ENCODE results near the gene REPIN1.
A peak's percentile ranks its signal among the peaks of the same experiment; 100 is the strongest.

REPIN1 gene

GRCh38 chr7:150406567-150407421 is 38.2 kb downstream of the REPIN1 start:
- peak overlapping the region; percentile 78 for H3K18ac ChIP-seq (ENCODE audit: low read length)
- peak overlapping the region; percentile 42 for H2AK5ac ChIP-seq (ENCODE audit: low read length)
- no CpG with 5 or more reads among the region's 10 CpGs for whole genome bisulfite sequencing (ENCODE audit: extremely low coverage, insufficient coverage, insufficient read length)
- H3K79me2 ChIP-seq (ENCODE audit: control insufficient read depth, insufficient read depth, low read length, poor library complexity) = peaks cover 31% of the 10 kb centered on the region
- H3K9me3 ChIP-seq (ENCODE audit: insufficient read depth, low read depth, low read length) = peaks cover 1% of the 10 kb centered on the region
- H4K8ac ChIP-seq (ENCODE audit: low read depth, low read length) = peak overlapping the region; percentile 95
- peak overlapping the region; percentile 98 for H2BK120ac ChIP-seq (ENCODE audit: insufficient read depth, low read length, poor library complexity)
- H2BK5ac ChIP-seq (ENCODE audit: low read depth, low read length, poor library complexity) = peak overlapping the region; percentile 23
- peaks cover 36 to 39% of the 10 kb centered on the region in 2 experiments for H3K36me3 ChIP-seq (ENCODE audit: control insufficient read depth in 1 of 2, insufficient read depth in 2 of 2, low read length in 2 of 2)
- peak overlapping the region; percentile 94 for H3K4ac ChIP-seq (ENCODE audit: low read depth, low read length)
- no peak for DNase-seq
- H4K91ac ChIP-seq (ENCODE audit: low read depth, low read length) = peak overlapping the region; percentile 99
- no peak overlapping the region for H3K9ac ChIP-seq (ENCODE audit: low read length)
- peak overlapping the region; percentile 56 for H3K4me2 ChIP-seq (ENCODE audit: low read length)
- peak overlapping the region; percentile 67 for H2BK12ac ChIP-seq (ENCODE audit: low read length)
- H3K4me1 ChIP-seq (ENCODE audit: control insufficient read depth in 1 of 2, insufficient read depth in 2 of 2, low read length in 2 of 2) = peaks cover 38 to 45% of the 10 kb centered on the region in 2 experiments
- H3K27me3 ChIP-seq (ENCODE audit: insufficient read depth, low read length) = no peaks in the 10 kb centered on the region
- peak overlapping the region; percentile 32 for H4K12ac ChIP-seq (ENCODE audit: low read depth, low read length)
- peak overlapping the region; percentile 11 for H2AFZ ChIP-seq (ENCODE audit: insufficient read depth, low read length, poor library complexity)
- H3K4me3 ChIP-seq (ENCODE audit: low read depth, low read length) = no peak overlapping the region
- peak overlapping the region; percentile 91 for H3K14ac ChIP-seq (ENCODE audit: low read length)
- no peak overlapping the region for H3K23ac ChIP-seq (ENCODE audit: low read length)
- H3K79me1 ChIP-seq (ENCODE audit: low read length) = peaks cover 48% of the 10 kb centered on the region
- H3K27ac ChIP-seq (ENCODE audit: low read depth, low read length) = no peak overlapping the region

- no peak overlapping the region for H2AFZ ChIP-seq (ENCODE audit: insufficient read depth, low read length, poor library complexity)
- no peak overlapping the region for H2BK120ac ChIP-seq (ENCODE audit: insufficient read depth, low read length, poor library complexity)
- H3K23ac ChIP-seq (ENCODE audit: low read length) = no peak overlapping the region
- no peak overlapping the region for H3K4me3 ChIP-seq (ENCODE audit: low read depth, low read length)
- H3K4ac ChIP-seq (ENCODE audit: low read depth, low read length) = no peak overlapping the region
- H4K12ac ChIP-seq (ENCODE audit: low read depth, low read length) = no peak overlapping the region
- no peak overlapping the region for H3K27ac ChIP-seq (ENCODE audit: low read depth, low read length)
- no peak overlapping the region for H2BK12ac ChIP-seq (ENCODE audit: low read length)
- peaks cover 1% of the 10 kb centered on the region for H3K9me3 ChIP-seq (ENCODE audit: insufficient read depth, low read depth, low read length)
- WGBS (ENCODE audit: extremely low coverage, insufficient coverage, insufficient read length) = no CpG with 5 or more reads among the region's 91 CpGs
- H3K14ac ChIP-seq (ENCODE audit: low read length) = no peak overlapping the region
- no peaks in the 10 kb centered on the region for H3K27me3 ChIP-seq (ENCODE audit: insufficient read depth, low read length)
- H4K8ac ChIP-seq (ENCODE audit: low read depth, low read length) = no peak overlapping the region
- H3K4me1 ChIP-seq (ENCODE audit: control insufficient read depth in 1 of 2, insufficient read depth in 2 of 2, low read length in 2 of 2) = peaks cover 31 to 35% of the 10 kb centered on the region in 2 experiments
- H4K91ac ChIP-seq (ENCODE audit: low read depth, low read length) = no peak overlapping the region
- H3K36me3 ChIP-seq (ENCODE audit: control insufficient read depth in 1 of 2, insufficient read depth in 2 of 2, low read length in 2 of 2) = peaks cover 42 to 47% of the 10 kb centered on the region in 2 experiments
- no peak overlapping the region for H2AK5ac ChIP-seq (ENCODE audit: low read length)
- no peak overlapping the region for H3K18ac ChIP-seq (ENCODE audit: low read length)
- H2BK5ac ChIP-seq (ENCODE audit: low read depth, low read length, poor library complexity) = no peak overlapping the region
- DNase-seq = no peak
- H3K9ac ChIP-seq (ENCODE audit: low read length) = no peak overlapping the region
- H3K4me2 ChIP-seq (ENCODE audit: low read length) = no peak overlapping the region
- peaks cover 28% of the 10 kb centered on the region for H3K79me2 ChIP-seq (ENCODE audit: control insufficient read depth, insufficient read depth, low read length, poor library complexity)
- H3K79me1 ChIP-seq (ENCODE audit: low read length) = peaks cover 41% of the 10 kb centered on the region
Measured at GRCh38 chr7:150407588-150408392, 39.2 kb downstream of the REPIN1 start.

- Histone ChIP-seq H2BK12ac (ENCODE audit: low read length) (no peak overlapping the region), H4K12ac (ENCODE audit: low read depth, low read length) (no peak overlapping the region), H3K18ac (ENCODE audit: low read length) (no peak overlapping the region), H3K23ac (ENCODE audit: low read length) (no peak overlapping the region), H3K4me3 (ENCODE audit: low read depth, low read length) (no peak overlapping the region), H4K91ac (ENCODE audit: low read depth, low read length) (no peak overlapping the region), H3K4ac (ENCODE audit: low read depth, low read length) (no peak overlapping the region), H3K4me2 (ENCODE audit: low read length) (no peak overlapping the region), H3K27me3 (ENCODE audit: insufficient read depth, low read length) (no peaks in the 10 kb centered on the region), H2AFZ (ENCODE audit: insufficient read depth, low read length, poor library complexity) (no peak overlapping the region), H3K79me1 (ENCODE audit: low read length) (peaks cover 32% of the 10 kb centered on the region), H3K14ac (ENCODE audit: low read length) (no peak overlapping the region), H2BK120ac (ENCODE audit: insufficient read depth, low read length, poor library complexity) (no peak overlapping the region), H3K27ac (ENCODE audit: low read depth, low read length) (no peak overlapping the region), H3K79me2 (ENCODE audit: control insufficient read depth, insufficient read depth, low read length, poor library complexity) (peaks cover 24% of the 10 kb centered on the region), H2BK5ac (ENCODE audit: low read depth, low read length, poor library complexity) (no peak overlapping the region), H3K4me1 (ENCODE audit: control insufficient read depth in 1 of 2, insufficient read depth in 2 of 2, low read length in 2 of 2) (peaks cover 23 to 30% of the 10 kb centered on the region in 2 experiments), H3K9ac (ENCODE audit: low read length) (no peak overlapping the region), H3K36me3 (ENCODE audit: control insufficient read depth in 1 of 2, insufficient read depth in 2 of 2, low read length in 2 of 2) (peaks cover 43 to 47% of the 10 kb centered on the region in 2 experiments), H4K8ac (ENCODE audit: low read depth, low read length) (no peak overlapping the region), H3K9me3 (ENCODE audit: insufficient read depth, low read depth, low read length) (peaks cover under 1% of the 10 kb centered on the region), H2AK5ac (ENCODE audit: low read length) (no peak overlapping the region)
- no CpG with 5 or more reads among the region's 22 CpGs for WGBS (ENCODE audit: extremely low coverage, insufficient coverage, insufficient read length)
- DNase-seq = no peak
Measured at GRCh38 chr7:150408393-150409299, 40.0 kb downstream of the REPIN1 start.
